ENCODE data around the gene PRKCZ.

The PRKCZ gene

GRCh38 chr1:2025491-2025981 is 24.7 kb upstream of the PRKCZ start:
- no peak for DNase-seq

- no peak for DNase-seq
Measured at GRCh38 chr1:2027961-2028583, 22.1 kb upstream of the PRKCZ start.

- no peak for DNase-seq
Measured at GRCh38 chr1:2028870-2029560, 21.2 kb upstream of the PRKCZ start.

- DNase-seq, result no peak
Measured at GRCh38 chr1:2029561-2029960, 20.6 kb upstream of the PRKCZ start.

- DNase-seq, result no peak
Measured at GRCh38 chr1:2030076-2030871, 19.9 kb upstream of the PRKCZ start.

GRCh38 chr1:2031546-2032540 is 18.4 kb upstream of the PRKCZ start:
- DNase-seq, result no peak

GRCh38 chr1:2032737-2033136 is 17.5 kb upstream of the PRKCZ start:
- no peak for DNase-seq

GRCh38 chr1:2033165-2033564 is 17.0 kb upstream of the PRKCZ start:
- DNase-seq, result no peak

GRCh38 chr1:2036287-2036686 is 13.9 kb upstream of the PRKCZ start:
- DNase-seq, result no peak

- no peak for DNase-seq
Measured at GRCh38 chr1:2037314-2037979, 12.8 kb upstream of the PRKCZ start.

- no peak for DNase-seq
Measured at GRCh38 chr1:2038229-2038628, 12.0 kb upstream of the PRKCZ start.

GRCh38 chr1:2039251-2039650 is 11.0 kb upstream of the PRKCZ start:
- no peak for DNase-seq

GRCh38 chr1:2041305-2041704 is 8.9 kb upstream of the PRKCZ start:
- no peak for DNase-seq

GRCh38 chr1:2041887-2042286 is 8.3 kb upstream of the PRKCZ start:
- no peak for DNase-seq

- no peak for DNase-seq
Measured at GRCh38 chr1:2042830-2043773, 7.1 kb upstream of the PRKCZ start.

GRCh38 chr1:2043886-2044285 is 6.3 kb upstream of the PRKCZ start:
- DNase-seq, result no peak

- peak; percentile 93 for DNase-seq
Measured at GRCh38 chr1:2044510-2045319, 5.5 kb upstream of the PRKCZ start.

- no peak for DNase-seq
Measured at GRCh38 chr1:2045468-2046173, 4.6 kb upstream of the PRKCZ start.

All from activated effector memory CD4-positive, alpha-beta T cell treated with anti-CD3 and anti-CD28 coated beads, Interleukin-2, amount 50 U/mL, for 16 hours (primary cell).